Parathyroid adenoma (tissue), 2 donors: ENCODE data around the gene PRKN.
"Not testable (repeated sequence)": the region's sequence is repeated elsewhere in the genome, so short reads cannot be mapped to it uniquely, and the experiment has no call there.

Experiments used
- H2AFZ ChIP-seq: fragments of 300-600 bp; sonication (generic); one replicate; pipeline ENCODE4 v1.7.0; 2017; ENCODE audit warnings: antibody characterized with exemption, mild to moderate bottlenecking
- H3K27ac ChIP-seq: fragments of 300-600 bp; sonication (generic); one replicate; pipeline ENCODE4 v1.7.0; 2017
- H3K27me3 ChIP-seq: fragments of 300-600 bp; sonication (generic); one replicate; pipeline ENCODE4 v1.7.0; 2017; ENCODE audit warnings: low read length; ENCODE audit not compliant: control insufficient read depth, insufficient read depth
- H3K36me3 ChIP-seq: fragments of 300-600 bp; sonication (generic); one replicate; pipeline ENCODE4 v1.7.0; 2017; ENCODE audit warnings: low read length; ENCODE audit not compliant: control insufficient read depth, insufficient read depth
- H3K4me1 ChIP-seq: fragments of 300-600 bp; sonication (generic); one replicate; pipeline ENCODE4 v1.7.0; 2017; ENCODE audit warnings: control low read depth
- H3K4me2 ChIP-seq: fragments of 300-600 bp; sonication (generic); one replicate; pipeline ENCODE4 v1.7.0; 2017; ENCODE audit warnings: low read length
- H3K4me3 ChIP-seq: fragments of 300-600 bp; sonication (generic); one replicate; pipeline ENCODE4 v1.7.0; 2017; ENCODE audit warnings: low read depth, low read length
- H3K79me2 ChIP-seq: fragments of 300-600 bp; sonication (generic); one replicate; pipeline ENCODE4 v1.7.0; 2017; ENCODE audit warnings: control low read depth
- H3K9ac ChIP-seq: fragments of 300-600 bp; sonication (generic); one replicate; pipeline ENCODE4 v1.7.0; 2017; ENCODE audit warnings: mild to moderate bottlenecking
- H3K9me3 ChIP-seq: fragments of 300-600 bp; sonication (generic); one replicate; pipeline ENCODE4 v1.7.0; 2017; ENCODE audit warnings: low read length; ENCODE audit not compliant: control insufficient read depth
- CTCF ChIP-seq: fragments of 300-600 bp; sonication (generic); IDR thresholded peaks from one replicate; pipeline ENCODE4 v1.7.0; 2017; ENCODE audit warnings: antibody characterized with exemption, mild to moderate bottlenecking
- donor health status: primary hyperparathyroidism.

Gene PRKN

GRCh38 chr6:161880056-161880455, 847.5 kb downstream of the PRKN start:
- H3K4me3 ChIP-seq = no peak overlapping the region
- no peaks in the 10 kb centered on the region for H3K9me3 ChIP-seq
- H3K36me3 ChIP-seq = no peaks in the 10 kb centered on the region
- no peak for TF ChIP-seq CTCF
- no peak overlapping the region for H3K4me2 ChIP-seq
- H3K27ac ChIP-seq = no peak overlapping the region
- no peaks in the 10 kb centered on the region for H3K27me3 ChIP-seq
- no peak overlapping the region for H3K9ac ChIP-seq
- no peaks in the 10 kb centered on the region for H3K4me1 ChIP-seq
- H3K79me2 ChIP-seq = no peaks in the 10 kb centered on the region
- no peak overlapping the region for H2AFZ ChIP-seq

- Histone ChIP-seq H3K4me2 (no peak overlapping the region), H3K36me3 (no peaks in the 10 kb centered on the region), H3K4me1 (no peaks in the 10 kb centered on the region), H3K27ac (no peak overlapping the region), H2AFZ (no peak overlapping the region), H3K4me3 (no peak overlapping the region), H3K9me3 (no peaks in the 10 kb centered on the region), H3K79me2 (no peaks in the 10 kb centered on the region), H3K27me3 (no peaks in the 10 kb centered on the region), H3K9ac (no peak overlapping the region)
- TF ChIP-seq CTCF = no peak
These were observed 851.3 kb downstream of the PRKN start for GRCh38 chr6:161876231-161876630.

- no peaks in the 10 kb centered on the region for H3K36me3 ChIP-seq
- H3K27ac ChIP-seq = no peak overlapping the region
- no peaks in the 10 kb centered on the region for H3K79me2 ChIP-seq
- H3K4me3 ChIP-seq = no peak overlapping the region
- H3K4me2 ChIP-seq = no peak overlapping the region
- H3K4me1 ChIP-seq = no peaks in the 10 kb centered on the region
- no peak overlapping the region for H3K9ac ChIP-seq
- no peak for TF ChIP-seq CTCF
- no peaks in the 10 kb centered on the region for H3K9me3 ChIP-seq
- H3K27me3 ChIP-seq = no peaks in the 10 kb centered on the region
- H2AFZ ChIP-seq = no peak overlapping the region
These were observed 857.2 kb downstream of the PRKN start for GRCh38 chr6:161870236-161870901.

- Histone ChIP-seq H3K27ac (no peak overlapping the region), H3K79me2 (no peaks in the 10 kb centered on the region), H3K4me1 (no peaks in the 10 kb centered on the region), H3K36me3 (no peaks in the 10 kb centered on the region), H2AFZ (no peak overlapping the region), H3K27me3 (no peaks in the 10 kb centered on the region), H3K4me2 (no peak overlapping the region), H3K9me3 (no peaks in the 10 kb centered on the region), H3K9ac (no peak overlapping the region), H3K4me3 (no peak overlapping the region)
- TF ChIP-seq CTCF = no peak
These were observed 858.1 kb downstream of the PRKN start for GRCh38 chr6:161869491-161869890.

GRCh38 chr6:161866570-161866969, 861.0 kb downstream of the PRKN start:
- no peaks in the 10 kb centered on the region for H3K9me3 ChIP-seq
- H3K4me3 ChIP-seq = no peak overlapping the region

GRCh38 chr6:161861061-161861460, 866.5 kb downstream of the PRKN start:
- not testable (repeated sequence) for H3K36me3 ChIP-seq, H3K4me1 ChIP-seq, H3K27ac ChIP-seq, H3K27me3 ChIP-seq, H3K4me3 ChIP-seq, H3K4me2 ChIP-seq, H3K9me3 ChIP-seq, H2AFZ ChIP-seq, H3K9ac ChIP-seq, H3K79me2 ChIP-seq

More at GRCh38 chr6:161866570-161866969, 861.0 kb downstream of the PRKN start:
- H3K4me1 ChIP-seq = no peaks in the 10 kb centered on the region
- no peak overlapping the region for H3K4me2 ChIP-seq
- TF ChIP-seq CTCF = no peak
- no peak overlapping the region for H2AFZ ChIP-seq
- no peak overlapping the region for H3K9ac ChIP-seq
- H3K79me2 ChIP-seq = no peaks in the 10 kb centered on the region
- H3K36me3 ChIP-seq = no peaks in the 10 kb centered on the region
- H3K27ac ChIP-seq = no peak overlapping the region
- H3K27me3 ChIP-seq = no peaks in the 10 kb centered on the region
